ENCODE results near the gene RWDD3.

Gene RWDD3

GRCh38 chr1:95265106-95265505 lies 31.1 kb downstream of the RWDD3 start:
- no peak for DNase-seq
- in situ Hi-C loops (cut with MboI; ENCODE audit: low pct_unique_long_range_greater_than_20kb, low sequenced_read_pairs) = no loop called here

GRCh38 chr1:95276429-95276828 lies 42.4 kb downstream of the RWDD3 start:
- no peak for DNase-seq
- in situ Hi-C loops (cut with MboI; ENCODE audit: low pct_unique_long_range_greater_than_20kb, low sequenced_read_pairs) = no loop called here

GRCh38 chr1:95278173-95279006 lies 44.4 kb downstream of the RWDD3 start:
- in situ Hi-C loops (cut with MboI; ENCODE audit: low pct_unique_long_range_greater_than_20kb, low sequenced_read_pairs) = no loop called here
- no peak for DNase-seq

- no peak for DNase-seq
- in situ Hi-C loops (cut with MboI; ENCODE audit: low pct_unique_long_range_greater_than_20kb, low sequenced_read_pairs) = no loop called here
These were observed 47.9 kb downstream of the RWDD3 start for GRCh38 chr1:95281781-95282517.

GRCh38 chr1:95282518-95282895 lies 48.5 kb downstream of the RWDD3 start:
- in situ Hi-C loops (cut with MboI; ENCODE audit: low pct_unique_long_range_greater_than_20kb, low sequenced_read_pairs) = no loop called here

GRCh38 chr1:95284420-95284819 lies 50.4 kb downstream of the RWDD3 start:
- in situ Hi-C loops (cut with MboI; ENCODE audit: low pct_unique_long_range_greater_than_20kb, low sequenced_read_pairs) = no loop called here
- no peak for DNase-seq

More at GRCh38 chr1:95282518-95282895, 48.5 kb downstream of the RWDD3 start:
- DNase-seq = no peak

- in situ Hi-C loops (cut with MboI; ENCODE audit: low pct_unique_long_range_greater_than_20kb, low sequenced_read_pairs) = no loop called here
- DNase-seq = no peak
These were observed 52.5 kb downstream of the RWDD3 start for GRCh38 chr1:95286479-95286878.

- no peak for DNase-seq
- in situ Hi-C loops (cut with MboI; ENCODE audit: low pct_unique_long_range_greater_than_20kb, low sequenced_read_pairs) = no loop called here
These were observed 53.1 kb downstream of the RWDD3 start for GRCh38 chr1:95287081-95287480.

GRCh38 chr1:95287825-95288224 lies 53.8 kb downstream of the RWDD3 start:
- DNase-seq = no peak
- in situ Hi-C loops (cut with MboI; ENCODE audit: low pct_unique_long_range_greater_than_20kb, low sequenced_read_pairs) = no loop called here
